T-helper 17 cell (primary cell): ENCODE results near the gene LGALS7B. TPM values are rescaled to one million over a fixed set of nuclear protein-coding genes. Genes with fewer than 3 reads are reported as not detected.
"Not testable (repeated sequence)": the region's sequence is repeated elsewhere in the genome, so short reads cannot be mapped to it uniquely, and the experiment has no call there.

Experiments
- ATAC-seq: fragments of 150-1000 bp; cut with Tn5 transposase; 2 replicates; pipeline ENCODE4 v1.10.0; 2021; ENCODE audit warnings: mild to moderate bottlenecking, moderate library complexity
- DNase-seq, 3 donors: peaks; one replicate each; pipeline versions ENCODE4 v3.0.0 to v3.0.0-alpha.2; 2020 to 2021
- H3K9me3 ChIP-seq: one replicate; pipeline ENCODE4 v1.7.0; 2013; ENCODE audit warnings: low read length, mild to moderate bottlenecking; ENCODE audit not compliant: control insufficient read depth, poor library complexity, severe bottlenecking
- H3K27ac Mint-ChIP-seq: one replicate; pipeline ENCODE4 v1.8.0; 2022; ENCODE audit warnings: mild to moderate bottlenecking, moderate library complexity, mixed read lengths
- H3K27me3 Mint-ChIP-seq: one replicate; pipeline ENCODE4 v1.8.0; 2022; ENCODE audit warnings: mixed read lengths
- H3K36me3 Mint-ChIP-seq: one replicate; pipeline ENCODE4 v1.8.0; 2022; ENCODE audit warnings: low read depth, mixed read lengths
- H3K4me1 Mint-ChIP-seq: one replicate; pipeline ENCODE4 v1.8.0; 2022; ENCODE audit warnings: mild to moderate bottlenecking, mixed read lengths
- H3K4me3 Mint-ChIP-seq: one replicate; pipeline ENCODE4 v1.8.0; 2022; ENCODE audit warnings: mild to moderate bottlenecking, moderate library complexity, mixed read lengths
- total RNA-seq, 4 donors: library from RNA in 2 of 4; stranded (reverse) in 2 of 4; gene quantifications; one replicate each; pipeline ENCODE4 v1.2.3 and lab custom pipeline; 2022 to 2026

Gene LGALS7B
- total RNA-seq, 2 donors from 2014 or later = not detected

- no peaks in the 10 kb centered on the region for H3K9me3 ChIP-seq
- no peak for ATAC-seq
- H3K27ac Mint-ChIP-seq = no peak overlapping the region
- DNase-seq = no peak
- H3K36me3 Mint-ChIP-seq = no peaks in the 10 kb centered on the region
- no peak overlapping the region for H3K4me3 Mint-ChIP-seq
- no peaks in the 10 kb centered on the region for H3K27me3 Mint-ChIP-seq
- H3K4me1 Mint-ChIP-seq = peaks cover 2% of the 10 kb centered on the region
These were observed 6.5 kb downstream of the LGALS7B start for GRCh38 chr19:38795549-38795948.

- Mint-ChIP-seq H3K27ac (no peak overlapping the region), H3K4me3 (no peak overlapping the region), H3K4me1 (peaks cover 2% of the 10 kb centered on the region), H3K36me3 (no peaks in the 10 kb centered on the region), H3K27me3 (no peaks in the 10 kb centered on the region)
- DNase-seq (no peak), ATAC-seq (no peak)
- H3K9me3 ChIP-seq = no peaks in the 10 kb centered on the region
These were observed 7.2 kb downstream of the LGALS7B start for GRCh38 chr19:38796154-38796553.

- H3K27me3 Mint-ChIP-seq, H3K9me3 ChIP-seq, H3K36me3 Mint-ChIP-seq, H3K27ac Mint-ChIP-seq, DNase-seq, ATAC-seq, H3K4me3 Mint-ChIP-seq, H3K4me1 Mint-ChIP-seq: not testable (repeated sequence)
These were observed 8.8 kb downstream of the LGALS7B start for GRCh38 chr19:38797781-38798180.

GRCh38 chr19:38799104-38799503 lies 10.1 kb downstream of the LGALS7B start:
- H3K9me3 ChIP-seq = no peaks in the 10 kb centered on the region
- H3K4me1 Mint-ChIP-seq = no peaks in the 10 kb centered on the region
- ATAC-seq (no peak), DNase-seq (no peak)
- H3K4me3 Mint-ChIP-seq = no peak overlapping the region
- no peaks in the 10 kb centered on the region for H3K36me3 Mint-ChIP-seq
- no peak overlapping the region for H3K27ac Mint-ChIP-seq
- no peaks in the 10 kb centered on the region for H3K27me3 Mint-ChIP-seq

- Mint-ChIP-seq H3K27ac (no peak overlapping the region), H3K4me3 (no peak overlapping the region), H3K4me1 (peaks cover 5% of the 10 kb centered on the region), H3K36me3 (no peaks in the 10 kb centered on the region), H3K27me3 (no peaks in the 10 kb centered on the region)
- ATAC-seq (no peak), DNase-seq (no peak)
- no peaks in the 10 kb centered on the region for H3K9me3 ChIP-seq
These were observed 11.8 kb downstream of the LGALS7B start for GRCh38 chr19:38800577-38801347.

GRCh38 chr19:38801359-38802095 lies 12.5 kb downstream of the LGALS7B start:
- no peaks in the 10 kb centered on the region for H3K27me3 Mint-ChIP-seq
- H3K4me1 Mint-ChIP-seq = peaks cover 5% of the 10 kb centered on the region
- no peak overlapping the region for H3K27ac Mint-ChIP-seq
- H3K4me3 Mint-ChIP-seq = no peak overlapping the region
- no peak for DNase-seq
- no peak for ATAC-seq
- no peaks in the 10 kb centered on the region for H3K36me3 Mint-ChIP-seq
- H3K9me3 ChIP-seq = no peaks in the 10 kb centered on the region

GRCh38 chr19:38803543-38803942 lies 14.5 kb downstream of the LGALS7B start:
- DNase-seq (no peak), ATAC-seq (no peak)
- no peak overlapping the region for H3K4me3 Mint-ChIP-seq
- peaks cover 5% of the 10 kb centered on the region for H3K4me1 Mint-ChIP-seq
- no peaks in the 10 kb centered on the region for H3K9me3 ChIP-seq
- H3K27me3 Mint-ChIP-seq = no peaks in the 10 kb centered on the region
- H3K36me3 Mint-ChIP-seq = no peaks in the 10 kb centered on the region
- H3K27ac Mint-ChIP-seq = no peak overlapping the region

- H3K4me3 Mint-ChIP-seq = no peak overlapping the region
- H3K27me3 Mint-ChIP-seq = no peaks in the 10 kb centered on the region
- H3K4me1 Mint-ChIP-seq = peaks cover 7% of the 10 kb centered on the region
- no peaks in the 10 kb centered on the region for H3K9me3 ChIP-seq
- DNase-seq (no peak), ATAC-seq (no peak)
- no peaks in the 10 kb centered on the region for H3K36me3 Mint-ChIP-seq
- peak overlapping the region; percentile 1 for H3K27ac Mint-ChIP-seq
These were observed 16.2 kb downstream of the LGALS7B start for GRCh38 chr19:38805180-38805579.

- Mint-ChIP-seq H3K27me3 (no peaks in the 10 kb centered on the region), H3K4me3 (no peak overlapping the region), H3K36me3 (no peaks in the 10 kb centered on the region), H3K4me1 (peaks cover 7% of the 10 kb centered on the region), H3K27ac (no peak overlapping the region)
- no peaks in the 10 kb centered on the region for H3K9me3 ChIP-seq
- ATAC-seq (no peak), DNase-seq (no peak)
These were observed 17.4 kb downstream of the LGALS7B start for GRCh38 chr19:38806371-38806770.

GRCh38 chr19:38807374-38808098 lies 18.5 kb downstream of the LGALS7B start:
- not testable (repeated sequence) for H3K9me3 ChIP-seq, H3K27ac Mint-ChIP-seq, H3K4me1 Mint-ChIP-seq, H3K4me3 Mint-ChIP-seq, ATAC-seq, H3K27me3 Mint-ChIP-seq, H3K36me3 Mint-ChIP-seq, DNase-seq

- Mint-ChIP-seq H3K4me3 (no peak overlapping the region), H3K27ac (no peak overlapping the region), H3K36me3 (no peaks in the 10 kb centered on the region), H3K27me3 (no peaks in the 10 kb centered on the region), H3K4me1 (peaks cover 7% of the 10 kb centered on the region)
- DNase-seq (no peak), ATAC-seq (no peak)
- H3K9me3 ChIP-seq = no peaks in the 10 kb centered on the region
These were observed 19.7 kb downstream of the LGALS7B start for GRCh38 chr19:38808741-38809140.

GRCh38 chr19:38809592-38810252 lies 20.7 kb downstream of the LGALS7B start:
- Mint-ChIP-seq H3K27ac (no peak overlapping the region), H3K4me3 (no peak overlapping the region), H3K27me3 (no peaks in the 10 kb centered on the region), H3K4me1 (peaks cover 7% of the 10 kb centered on the region), H3K36me3 (no peaks in the 10 kb centered on the region)
- no peaks in the 10 kb centered on the region for H3K9me3 ChIP-seq
- DNase-seq = no peak
- no peak for ATAC-seq
